IMR-90 (cell line): Measurements from ENCODE around the gene ADAMTS17. TPM values are rescaled to one million over a fixed set of nuclear protein-coding genes. Genes with fewer than 3 reads are reported as not detected.

ENCODE experiments used
- ATAC-seq: fragments of 200-7000 bp; cut with Tn5 transposase; 2 replicates; pipeline ENCODE4 v1.9.1; 2020; ENCODE audit warnings: low read depth, mild to moderate bottlenecking, moderate library complexity
- BruUV-seq: library from RNA; stranded (reverse); fragments of 400-500 nt; replicated peaks from 2 replicates; lab custom pipeline; 2021; lab: Mats Ljungman, UMichigan
- CTCF ChIA-PET: fragments of 300-600 bp; formaldehyde crosslinking; extraction: SDS; loops from one replicate; lab custom pipeline; 2021; ENCODE audit warnings: antibody characterized with exemption; lab: Yijun Ruan, JAX
- POLR2A ChIA-PET: fragments of 300-600 bp; sonication (Branson Sonifier 250); formaldehyde crosslinking; loops from one replicate; lab custom pipeline; 2022; ENCODE audit warnings: antibody characterized with exemption; ENCODE audit not compliant: unreplicated experiment; lab: Charles Lee
- DNase-seq: peaks from one replicate; pipeline ENCODE4 v3.0.0; 2013
- H2AFZ ChIP-seq: replicated peaks from 2 replicates; pipeline ENCODE3; 2013; ENCODE audit warnings: low read length, mild to moderate bottlenecking; ENCODE audit not compliant: poor library complexity
- H2AK5ac ChIP-seq: 2 replicates; pipeline ENCODE4 v1.6.1; 2013; ENCODE audit warnings: low read depth, low read length, inconsistent platforms
- H2AK9ac ChIP-seq: replicated peaks from 2 replicates; pipeline ENCODE3; 2013; ENCODE audit warnings: mild to moderate bottlenecking, low read depth, low read length, moderate library complexity; ENCODE audit not compliant: poor library complexity
- H2BK120ac ChIP-seq: 2 replicates; pipeline ENCODE4 v1.6.1; 2013; ENCODE audit warnings: low read depth, low read length, inconsistent platforms
- H2BK15ac ChIP-seq: 3 replicates; pipeline ENCODE4 v1.6.1; 2013; ENCODE audit warnings: low read depth, low read length, inconsistent platforms
- H2BK20ac ChIP-seq: 2 replicates; pipeline ENCODE4 v1.6.1; 2013; ENCODE audit warnings: low read depth, mild to moderate bottlenecking, inconsistent platforms, low read length, moderate library complexity
- H2BK5ac ChIP-seq: 2 replicates; pipeline ENCODE4 v1.6.1; 2013; ENCODE audit warnings: mild to moderate bottlenecking, low read depth, low read length, inconsistent platforms; ENCODE audit not compliant: poor library complexity, severe bottlenecking
- H3K14ac ChIP-seq: replicated peaks from 2 replicates; pipeline ENCODE4 v1.6.1; 2013; ENCODE audit warnings: low read depth, low read length, inconsistent platforms
- H3K18ac ChIP-seq: 2 replicates; pipeline ENCODE4 v1.6.1; 2013; ENCODE audit warnings: low read depth, low read length, control low read depth
- H3K23ac ChIP-seq: 2 replicates; pipeline ENCODE4 v1.6.1; 2013; ENCODE audit warnings: low read depth, low read length, inconsistent platforms
- H3K27ac ChIP-seq: 2 replicates; pipeline ENCODE4 v1.5.1; 2013; ENCODE audit warnings: mild to moderate bottlenecking, control low read depth, low read length; ENCODE audit not compliant: insufficient read depth
- H3K27me3 ChIP-seq: 2 replicates; pipeline ENCODE4 v1.6.1; 2013; ENCODE audit warnings: low read length; ENCODE audit not compliant: control insufficient read depth, insufficient read depth
- H3K36me3 ChIP-seq: 2 replicates; pipeline ENCODE4 v1.6.1; 2013; ENCODE audit warnings: low read length, mixed read lengths; ENCODE audit not compliant: control insufficient read depth, insufficient read depth
- H3K4ac ChIP-seq: 2 replicates; pipeline ENCODE4 v1.6.1; 2013; ENCODE audit warnings: low read depth, low read length, inconsistent platforms
- H3K4me1 ChIP-seq: 2 replicates; pipeline ENCODE4 v1.6.1; 2013; ENCODE audit warnings: low read length, mixed read lengths; ENCODE audit not compliant: control insufficient read depth, insufficient read depth
- H3K4me2 ChIP-seq: 2 replicates; pipeline ENCODE4 v1.6.1; 2013; ENCODE audit warnings: low read depth, mild to moderate bottlenecking, control low read depth, low read length, moderate library complexity
- H3K4me3 ChIP-seq: 2 replicates; pipeline ENCODE4 v1.5.1; 2013; ENCODE audit warnings: low read depth, mild to moderate bottlenecking, control low read depth, low read length, moderate library complexity; ENCODE audit not compliant: insufficient read depth
- H3K56ac ChIP-seq: 2 replicates; pipeline ENCODE4 v1.6.1; 2013; ENCODE audit warnings: low read length, inconsistent platforms; ENCODE audit not compliant: insufficient read depth; ENCODE audit errors: extremely low read depth
- H3K79me1 ChIP-seq, 2 experiments: 2 replicates each; pipeline ENCODE4 v1.6.1; 2013; ENCODE audit warnings: low read length in 2 of 2, inconsistent platforms in 1 of 2, low read depth in 1 of 2
- H3K9ac ChIP-seq: 2 replicates; pipeline ENCODE4 v1.6.1; 2013; ENCODE audit warnings: low read depth, low read length, control low read depth
- H3K9me1 ChIP-seq: 2 replicates; pipeline ENCODE4 v1.6.1; 2013; ENCODE audit warnings: low read length, inconsistent platforms; ENCODE audit not compliant: insufficient read depth
- H3K9me3 ChIP-seq: 2 replicates; pipeline ENCODE4 v1.6.1; 2013; ENCODE audit warnings: low read length; ENCODE audit not compliant: control insufficient read depth, insufficient read depth
- H4K20me1 ChIP-seq: 2 replicates; pipeline ENCODE4 v1.6.1; 2013; ENCODE audit warnings: low read length, inconsistent platforms; ENCODE audit not compliant: insufficient read depth
- H4K5ac ChIP-seq: 2 replicates; pipeline ENCODE4 v1.6.1; 2013; ENCODE audit warnings: mild to moderate bottlenecking, low read depth, low read length, control low read depth
- H4K8ac ChIP-seq, 2 experiments: 2 replicates each; pipeline ENCODE4 v1.6.1; 2013; ENCODE audit warnings: low read depth in 2 of 2, low read length in 2 of 2, control low read depth in 1 of 2, inconsistent platforms in 1 of 2
- H4K91ac ChIP-seq: 2 replicates; pipeline ENCODE4 v1.6.1; 2013; ENCODE audit warnings: low read depth, low read length, inconsistent platforms; ENCODE audit not compliant: insufficient read depth
- FOS ChIP-seq: fragments of 150-350 bp; IDR thresholded peaks from 2 replicates; pipeline ENCODE4 v1.6.1; 2016; ENCODE audit warnings: low read depth, low read length
- MAFK ChIP-seq: IDR thresholded peaks from 2 replicates; pipeline ENCODE4 v1.6.1; 2012; ENCODE audit warnings: low read depth, low read length, improper control_type of control experiment
- NFE2L2 ChIP-seq: fragments of 150-350 bp; IDR thresholded peaks from 2 replicates; pipeline ENCODE4 v1.6.1; 2016; ENCODE audit warnings: low read depth, mild to moderate bottlenecking, low read length
- RAD21 ChIP-seq: IDR thresholded peaks from 2 replicates; pipeline ENCODE4 v1.6.1; 2012; ENCODE audit warnings: low read length, improper control_type of control experiment
- WGBS, 2 experiments: methylation state at CpG; one replicate each; pipeline versions ENCODE4 v1.1.5 to v1.1.7; 2013; ENCODE audit warnings: missing lambda C conversion rate in 2 of 2; ENCODE audit not compliant: insufficient read length in 1 of 2; ENCODE audit errors: extremely low coverage in 2 of 2; 5-methylcytosine and 5-hydroxymethylcytosine counted together
- dilution Hi-C: fragments of 300-500 bp; cut with HindIII; formaldehyde crosslinking; loops from one replicate; pipeline ENCODE4 v1.14.3; 2018; ENCODE audit warnings: low sequenced_read_pairs; ENCODE audit not compliant: unreplicated experiment
- in situ Hi-C: fragments of 300-500 bp; cut with MboI; formaldehyde crosslinking; loops from 3 replicates; pipeline ENCODE4 v1.14.3; 2019; ENCODE audit warnings: low sequenced_read_pairs, inconsistent platforms, mixed read lengths
- intact Hi-C: fragments of 100-400 bp; cut with micrococcal nuclease; formaldehyde crosslinking; loops from 2 replicates; pipeline ENCODE4 v1.10.0; 2022
- polyA plus RNA-seq, 3 experiments: library from polyadenylated mRNA; depleted of rRNA; stranded (reverse); fragments of >200 nt; gene quantifications; 2 replicates each; pipeline ENCODE4 v1.2.3, GENCODE V29; 2012; ENCODE audit warnings: low replicate concordance in 1 of 3
- total RNA-seq: library from RNA; depleted of rRNA; stranded (reverse); fragments of >200 nt; gene quantifications from 2 replicates; pipeline ENCODE4 v1.2.3, GENCODE V29; 2012
- TF ChIP-seq, protein P1 (sequence below): fragments of 150-350 bp; IDR thresholded peaks from 2 replicates; pipeline ENCODE4 v1.6.1; 2016; ENCODE audit warnings: low read depth, mild to moderate bottlenecking, low read length, moderate library complexity, borderline replicate concordance
- TF ChIP-seq, protein P2 (sequence below): fragments of 150-350 bp; IDR thresholded peaks from 2 replicates; pipeline ENCODE4 v1.6.1; 2017; ENCODE audit warnings: mild to moderate bottlenecking, antibody characterized with exemption, low read length, low read depth

The ADAMTS17 gene
- total and polyA plus RNA-seq, 2 of the 4 experiments (the other 2 are of a cell fraction), result 0.03 TPM; not detected in 1

DNA sequence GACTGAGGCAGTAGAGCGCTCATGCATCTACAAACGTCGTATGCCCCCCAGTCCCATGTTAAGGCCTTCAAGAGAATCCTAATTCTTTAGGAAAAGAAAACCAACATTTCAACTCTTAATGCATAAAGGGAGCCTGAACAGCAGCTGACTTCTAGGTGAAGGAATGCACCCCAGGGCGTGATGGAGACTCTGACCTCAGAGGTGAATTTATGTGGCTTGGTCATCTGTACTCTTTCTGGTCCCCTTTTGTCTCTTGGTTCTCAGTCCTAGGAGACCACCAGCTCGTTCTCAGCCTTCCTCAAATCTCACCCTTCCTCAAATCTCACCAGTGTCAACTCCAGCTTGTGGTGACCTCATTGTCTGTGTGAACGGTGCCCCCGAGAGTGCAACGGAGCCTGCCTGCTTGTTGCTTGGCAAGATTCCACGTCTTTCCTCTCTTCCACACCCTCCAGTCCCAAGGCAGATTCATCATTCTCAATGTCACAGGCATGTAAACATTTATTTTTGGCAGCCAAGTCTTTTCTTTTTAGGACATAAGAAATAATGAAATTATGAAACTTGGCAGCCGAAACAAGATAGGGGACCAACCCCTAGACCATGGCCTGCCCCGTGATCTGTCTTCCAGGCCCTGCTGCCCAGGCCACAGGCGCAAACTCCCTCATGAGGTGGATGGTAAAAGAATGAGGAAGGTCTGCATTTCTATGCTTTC lies 166.2 kb downstream of the ADAMTS17 start:
- WGBS, 2 experiments, result 67% methylated on average over 3 of the region's 12 CpGs; no CpG with 5 or more reads in 1 of the 2 experiments
- ATAC-seq, result no peak
- TF ChIP-seq MAFK (no peak), FOS (no peak), NFE2L2 (no peak), RAD21 (no peak)
- TF ChIP-seq, protein P1, sequence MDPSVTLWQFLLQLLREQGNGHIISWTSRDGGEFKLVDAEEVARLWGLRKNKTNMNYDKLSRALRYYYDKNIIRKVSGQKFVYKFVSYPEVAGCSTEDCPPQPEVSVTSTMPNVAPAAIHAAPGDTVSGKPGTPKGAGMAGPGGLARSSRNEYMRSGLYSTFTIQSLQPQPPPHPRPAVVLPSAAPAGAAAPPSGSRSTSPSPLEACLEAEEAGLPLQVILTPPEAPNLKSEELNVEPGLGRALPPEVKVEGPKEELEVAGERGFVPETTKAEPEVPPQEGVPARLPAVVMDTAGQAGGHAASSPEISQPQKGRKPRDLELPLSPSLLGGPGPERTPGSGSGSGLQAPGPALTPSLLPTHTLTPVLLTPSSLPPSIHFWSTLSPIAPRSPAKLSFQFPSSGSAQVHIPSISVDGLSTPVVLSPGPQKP, result no peak
- TF ChIP-seq, protein P2, sequence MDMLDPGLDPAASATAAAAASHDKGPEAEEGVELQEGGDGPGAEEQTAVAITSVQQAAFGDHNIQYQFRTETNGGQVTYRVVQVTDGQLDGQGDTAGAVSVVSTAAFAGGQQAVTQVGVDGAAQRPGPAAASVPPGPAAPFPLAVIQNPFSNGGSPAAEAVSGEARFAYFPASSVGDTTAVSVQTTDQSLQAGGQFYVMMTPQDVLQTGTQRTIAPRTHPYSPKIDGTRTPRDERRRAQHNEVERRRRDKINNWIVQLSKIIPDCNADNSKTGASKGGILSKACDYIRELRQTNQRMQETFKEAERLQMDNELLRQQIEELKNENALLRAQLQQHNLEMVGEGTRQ, result no peak
- BruUV-seq, result no TSS peak
- dilution Hi-C loops (no loop called here), intact Hi-C loops (no loop called here), in situ Hi-C loops (no loop called here)
- Histone ChIP-seq H2AFZ (no peak overlapping the region), H3K18ac (no peak overlapping the region), H2AK9ac (no peak overlapping the region), H3K27me3 (no peaks in the 10 kb centered on the region), H3K56ac (no peak overlapping the region), H2BK15ac (no peak overlapping the region), H4K91ac (no peak overlapping the region), H3K4me1 (no peaks in the 10 kb centered on the region), H2AK5ac (no peak overlapping the region), H3K9ac (no peak overlapping the region), H2BK5ac (no peak overlapping the region), H3K27ac (no peak overlapping the region), H3K4me2 (no peak overlapping the region), H2BK20ac (no peak overlapping the region), H3K4me3 (no peak overlapping the region), H3K14ac (no peak overlapping the region), H3K23ac (no peak overlapping the region), H4K8ac (no peak overlapping the region), H3K36me3 (no peaks in the 10 kb centered on the region), H3K4ac (no peak overlapping the region), H3K9me3 (peaks cover 31% of the 10 kb centered on the region), H4K5ac (no peak overlapping the region), H4K20me1 (no peaks in the 10 kb centered on the region), H2BK120ac (no peak overlapping the region), H3K79me1 (no peaks in the 10 kb centered on the region), H3K9me1 (no peaks in the 10 kb centered on the region)
- ChIA-PET POLR2A (no interaction called here), CTCF (no interaction called here)
- no peak for DNase-seq
